ENCODE results near the gene ATF7. TPM values are rescaled to one million over a fixed set of nuclear protein-coding genes. Genes with fewer than 3 reads are reported as not detected.

ATF7 gene
- total and polyA plus RNA-seq, 2 experiments from 2014 or later, result 12.8 to 21.5 TPM

- Histone ChIP-seq H3K27me3 (replicated peaks; ENCODE audit: insufficient read depth) (no peaks in the 10 kb centered on the region), H4K20me1 (ENCODE audit: insufficient read depth) (no peaks in the 10 kb centered on the region), H3K9me3 (ENCODE audit: low read depth) (no peaks in the 10 kb centered on the region), H3K4me2 (ENCODE audit: unreplicated experiment) (no peak overlapping the region), H2AFZ (no peak overlapping the region), H3K36me3 (ENCODE audit: low read depth) (peaks cover 58% of the 10 kb centered on the region), H3K79me2 (ENCODE audit: insufficient read depth) (no peaks in the 10 kb centered on the region), H3K4me3 (no peak overlapping the region), H3K9ac (no peak overlapping the region), H3K4me1 (ENCODE audit: insufficient read depth) (0 out of 2 replicates have a peak, but pooled peaks cover 4% of the 10 kb centered on the region), H3F3A (ENCODE audit: insufficient read depth) (peaks cover 7% of the 10 kb centered on the region; the same call in 1 of the 2 replicates), H3K9me2 (ENCODE audit: insufficient read depth) (no peaks in the 10 kb centered on the region), H3K27ac (no peak overlapping the region)
- in situ Hi-C loops (cut with MboI), result no loop called here
- 88 to 96% methylated on average over 6 to 7 of the region's 7 CpGs for WGBS, 2 experiments (ENCODE audit: low coverage in 1 of 2, low lambda C conversion rate in 2 of 2, missing lambda C conversion rate in 2 of 2)
- no peak for DNase-seq
- TF ChIP-seq EZH2phosphoT487 (IDR thresholded peaks at IDR 0.05; ENCODE audit: insufficient read depth, low read depth) (no peak), EZH2 (IDR thresholded peaks at IDR 0.05; ENCODE audit: insufficient read depth, poor library complexity, severe bottlenecking) (no peak)
These were observed 93.4 kb downstream of the ATF7 start for GRCh38 chr12:53532524-53533445.

GRCh38 chr12:53532021-53532420 is 94.2 kb downstream of the ATF7 start:
- Histone ChIP-seq H3K9me3 (ENCODE audit: low read depth) (no peaks in the 10 kb centered on the region), H3K36me3 (ENCODE audit: low read depth) (peaks cover 55% of the 10 kb centered on the region), H2AFZ (no peak overlapping the region), H3K9me2 (ENCODE audit: insufficient read depth) (no peaks in the 10 kb centered on the region), H3F3A (ENCODE audit: insufficient read depth) (peaks cover 7% of the 10 kb centered on the region; the same call in 1 of the 2 replicates), H3K27me3 (replicated peaks; ENCODE audit: insufficient read depth) (no peaks in the 10 kb centered on the region), H3K4me1 (ENCODE audit: insufficient read depth) (0 out of 2 replicates have a peak, but pooled peaks cover 4% of the 10 kb centered on the region), H3K4me3 (no peak overlapping the region), H3K27ac (no peak overlapping the region), H3K9ac (no peak overlapping the region), H4K20me1 (ENCODE audit: insufficient read depth) (no peaks in the 10 kb centered on the region), H3K79me2 (ENCODE audit: insufficient read depth) (no peaks in the 10 kb centered on the region), H3K4me2 (ENCODE audit: unreplicated experiment) (no peak overlapping the region)
- 48 to 53% methylated on average over 3 of the region's 3 CpGs for WGBS, 2 experiments (ENCODE audit: low coverage in 1 of 2, low lambda C conversion rate in 2 of 2, missing lambda C conversion rate in 2 of 2)
- TF ChIP-seq EZH2 (IDR thresholded peaks at IDR 0.05; ENCODE audit: insufficient read depth, poor library complexity, severe bottlenecking) (no peak), EZH2phosphoT487 (IDR thresholded peaks at IDR 0.05; ENCODE audit: insufficient read depth, low read depth) (no peak)
- DNase-seq, result no peak
- in situ Hi-C loops (cut with MboI), result no loop called here

- 68 to 77% methylated on average over 4 of the region's 4 CpGs for WGBS, 2 experiments (ENCODE audit: low coverage in 1 of 2, low lambda C conversion rate in 2 of 2, missing lambda C conversion rate in 2 of 2)
- no peaks in the 10 kb centered on the region for H3K27me3 ChIP-seq (replicated peaks; ENCODE audit: insufficient read depth)
- in situ Hi-C loops (cut with MboI), result no loop called here
- H3K79me2 ChIP-seq (ENCODE audit: insufficient read depth), result no peaks in the 10 kb centered on the region
- peak overlapping the region; percentile 16 for H3K27ac ChIP-seq
- DNase-seq, result peak; percentile 69
- no peaks in the 10 kb centered on the region for H3K9me2 ChIP-seq (ENCODE audit: insufficient read depth)
- H3K4me2 ChIP-seq (ENCODE audit: unreplicated experiment), result no peak overlapping the region
- H3K9ac ChIP-seq, result no peak overlapping the region
- H2AFZ ChIP-seq, result no peak overlapping the region
- H3K36me3 ChIP-seq (ENCODE audit: low read depth), result peaks cover 51% of the 10 kb centered on the region
- no peaks in the 10 kb centered on the region for H4K20me1 ChIP-seq (ENCODE audit: insufficient read depth)
- H3F3A ChIP-seq (ENCODE audit: insufficient read depth), result peaks cover 7% of the 10 kb centered on the region; the same call in 1 of the 2 replicates
- H3K9me3 ChIP-seq (ENCODE audit: low read depth), result no peaks in the 10 kb centered on the region
- H3K4me1 ChIP-seq (ENCODE audit: insufficient read depth), result 0 out of 2 replicates have a peak, but pooled peaks cover 4% of the 10 kb centered on the region
- H3K4me3 ChIP-seq, result no peak overlapping the region
- TF ChIP-seq EZH2phosphoT487 (IDR thresholded peaks at IDR 0.05; ENCODE audit: insufficient read depth, low read depth) (no peak), EZH2 (IDR thresholded peaks at IDR 0.05; ENCODE audit: insufficient read depth, poor library complexity, severe bottlenecking) (no peak)
These were observed 95.3 kb downstream of the ATF7 start for GRCh38 chr12:53530920-53531319.

GRCh38 chr12:53530061-53530460 is 96.1 kb downstream of the ATF7 start:
- Histone ChIP-seq H3K4me3 (no peak overlapping the region), H3K36me3 (ENCODE audit: low read depth) (peaks cover 47% of the 10 kb centered on the region), H2AFZ (no peak overlapping the region), H3K79me2 (ENCODE audit: insufficient read depth) (no peaks in the 10 kb centered on the region), H3K9me2 (ENCODE audit: insufficient read depth) (no peaks in the 10 kb centered on the region), H3K27me3 (replicated peaks; ENCODE audit: insufficient read depth) (no peaks in the 10 kb centered on the region), H3K27ac (no peak overlapping the region), H3K4me2 (ENCODE audit: unreplicated experiment) (no peak overlapping the region), H3F3A (ENCODE audit: insufficient read depth) (peaks cover 7% of the 10 kb centered on the region; the same call in 1 of the 2 replicates), H3K9ac (no peak overlapping the region), H3K9me3 (ENCODE audit: low read depth) (no peaks in the 10 kb centered on the region), H3K4me1 (ENCODE audit: insufficient read depth) (0 out of 2 replicates have a peak, but pooled peaks cover 4% of the 10 kb centered on the region), H4K20me1 (ENCODE audit: insufficient read depth) (no peaks in the 10 kb centered on the region)
- TF ChIP-seq EZH2 (IDR thresholded peaks at IDR 0.05; ENCODE audit: insufficient read depth, poor library complexity, severe bottlenecking) (no peak), EZH2phosphoT487 (IDR thresholded peaks at IDR 0.05; ENCODE audit: insufficient read depth, low read depth) (no peak)
- in situ Hi-C loops (cut with MboI), result no loop called here
- 98% methylated on average over 2 of the region's 2 CpGs for WGBS, 2 experiments (ENCODE audit: low coverage in 1 of 2, low lambda C conversion rate in 2 of 2, missing lambda C conversion rate in 2 of 2)
- no peak for DNase-seq

All from GM23248 (cell line).